SU-DHL-6 (cell line): ENCODE data around the gene C9orf43.

ENCODE experiments used
- CTCF ChIP-seq: fragments of 200-600 bp; sonication (generic); IDR thresholded peaks from one replicate; pipeline ENCODE4 v1.5.1; 2017; ENCODE audit warnings: antibody characterized with exemption, mild to moderate bottlenecking, low read length, moderate library complexity; ENCODE audit not compliant: insufficient read depth, poor library complexity, severe bottlenecking
- EZH2phosphoT487 ChIP-seq: fragments of 200-600 bp; sonication (generic), shearing (Covaris generic); conservative IDR thresholded peaks from 2 replicates; pipeline ENCODE4 v1.6.1; 2018; ENCODE audit warnings: mild to moderate bottlenecking, antibody characterized with exemption, low read length, moderate library complexity, mixed read lengths

DNA sequence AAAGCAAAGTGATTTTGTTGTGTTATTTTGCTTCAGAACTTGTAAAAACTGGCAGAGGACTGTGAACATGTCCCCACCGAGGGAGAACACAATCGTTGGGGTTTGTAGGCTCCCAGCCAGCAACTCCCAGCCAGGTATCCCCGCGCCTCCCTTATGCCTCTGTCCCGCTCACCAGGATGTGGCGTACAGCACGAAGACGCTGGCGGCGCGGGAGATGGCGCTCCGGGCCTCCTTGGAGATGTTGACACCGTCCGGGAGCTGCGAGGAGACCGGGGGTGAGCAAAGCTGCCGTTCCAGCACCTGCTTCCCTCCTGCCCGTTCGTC is 702 bp upstream of the C9orf43 start:
- TF ChIP-seq CTCF (no peak), EZH2phosphoT487 (no peak)
